NT2/D1 (cell line): ENCODE results near the gene PTGIS.
"Not testable (repeated sequence)": the region's sequence is repeated elsewhere in the genome, so short reads cannot be mapped to it uniquely, and the experiment has no call there.

Experiments used
- SUZ12 ChIP-seq: IDR thresholded peaks from 2 replicates; pipeline ENCODE4 v1.6.1; 2011; ENCODE audit not compliant: insufficient read length, insufficient read depth; ENCODE audit errors: extremely low read depth
- YY1 ChIP-seq: IDR thresholded peaks from 2 replicates; pipeline ENCODE4 v1.6.1; 2011; ENCODE audit not compliant: insufficient read length, insufficient read depth

DNA sequence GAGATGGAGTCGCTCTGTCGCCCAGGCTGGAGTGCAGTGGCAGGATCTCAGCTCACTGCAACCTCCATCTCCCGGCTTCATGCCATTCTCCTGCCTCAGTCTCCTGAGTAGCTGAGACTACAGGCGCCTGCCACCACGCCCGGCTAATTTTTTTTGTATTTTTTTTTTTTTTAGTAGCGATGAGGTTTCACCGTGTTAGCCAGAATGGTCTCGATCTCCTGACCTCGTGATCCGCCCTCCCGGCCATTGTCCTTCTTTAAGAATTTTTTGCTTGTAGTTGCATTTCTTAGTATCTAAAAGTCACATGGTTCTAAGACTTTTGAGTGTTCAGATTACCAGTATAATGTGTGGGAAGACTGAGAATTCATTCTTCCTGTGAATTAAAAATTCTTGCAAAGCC is 2.9 kb downstream of the PTGIS start:
- TF ChIP-seq YY1, SUZ12: not testable (repeated sequence)
